Right lobe of liver (tissue), 4 donors: ENCODE measurements around the gene PPP1R7.

ENCODE experiments used
- CTCF ChIP-seq, 4 donors: fragments of 200-600 bp in 3 of 4; fragments of 450-650 bp in 1 of 4; IDR thresholded peaks; one replicate each; pipeline versions ENCODE4 v1.5.1 to v1.8.0; 2016 to 2022; ENCODE audit warnings: antibody characterized with exemption in 4 of 4, mild to moderate bottlenecking in 2 of 4
- POLR2A ChIP-seq: fragments of 450-650 bp; IDR thresholded peaks from one replicate; pipeline ENCODE4 v1.6.1; 2017; ENCODE audit warnings: antibody characterized with exemption, mild to moderate bottlenecking
- donor health status: DM: no; HTN: no; CAD: no.
- donor health status: DM: no; HTN: no; CAD: no.
- donor health status: DM: no; HTN: yes; CAD: no.

- no peak for TF ChIP-seq CTCF (IDR thresholded peaks at IDR 0.05)
- TF ChIP-seq POLR2A = no peak
These were observed 48.4 kb downstream of the PPP1R7 start for GRCh38 chr2:241198381-241199279.
